ENCODE measurements around the gene EIF3L. TPM values are rescaled to one million over a fixed set of nuclear protein-coding genes. Genes with fewer than 3 reads are reported as not detected.

EIF3L gene
- total RNA-seq, 1 experiment from 2014 or later: 582 TPM

DNA sequence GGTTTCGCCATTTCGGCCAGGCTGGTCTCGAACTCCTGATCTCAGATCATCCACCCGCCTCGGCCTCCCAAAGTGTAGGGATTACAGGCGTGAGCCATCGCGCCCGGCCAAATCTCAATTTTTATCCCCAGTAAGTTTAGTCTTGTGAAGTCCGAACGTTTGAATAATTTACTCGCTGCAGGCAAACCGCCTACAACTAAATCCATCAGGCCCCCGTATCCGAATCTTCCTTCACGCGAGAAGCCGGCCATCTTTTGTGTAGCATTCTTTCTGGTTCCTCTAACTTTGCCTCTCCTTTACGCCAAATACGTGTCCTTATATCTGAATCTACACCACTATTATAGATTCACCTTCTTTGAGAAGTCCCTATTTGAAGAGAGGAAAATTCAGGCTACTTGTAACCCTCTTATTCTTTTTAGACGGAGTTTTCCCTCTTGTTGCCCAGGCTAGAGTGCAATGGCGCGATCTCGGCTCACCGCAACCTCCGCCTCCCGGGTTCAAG lies 581 bp upstream of the EIF3L start:
- Histone ChIP-seq H4K20me1 (ENCODE audit: insufficient read depth) (peaks cover 25% of the 10 kb centered on the region), H3F3A (ENCODE audit: insufficient read depth, low read depth) (peaks cover 74% of the 10 kb centered on the region), H3K4me3 (peak overlapping the region; percentile 89), H3K9me2 (ENCODE audit: insufficient read depth) (no peaks in the 10 kb centered on the region), H3K27me3 (ENCODE audit: insufficient read depth, low read depth) (no peaks in the 10 kb centered on the region), H3K79me2 (ENCODE audit: low read depth) (peaks cover 63% of the 10 kb centered on the region), H3K27ac (peak overlapping the region; percentile 94), H2AFZ (peak overlapping the region; percentile 84), H3K4me2 (peak overlapping the region; percentile 96), H3K4me1 (replicated peaks; ENCODE audit: insufficient read depth) (peaks cover 21% of the 10 kb centered on the region), H3K36me3 (ENCODE audit: low read depth) (peaks cover 30% of the 10 kb centered on the region), H3K9me3 (ENCODE audit: insufficient read depth, low read depth) (peaks cover 4% of the 10 kb centered on the region; the same call in 1 of the 2 replicates)
- POLR2A ChIA-PET (ENCODE audit: unreplicated experiment): interaction anchor here (0.5 to 0.7 kb wide), 2 partner anchors 86 to 174 kb away, joined by 3 to 4 read pairs; no protein-coding TSS in a partner anchor
- TF ChIP-seq, protein P1, sequence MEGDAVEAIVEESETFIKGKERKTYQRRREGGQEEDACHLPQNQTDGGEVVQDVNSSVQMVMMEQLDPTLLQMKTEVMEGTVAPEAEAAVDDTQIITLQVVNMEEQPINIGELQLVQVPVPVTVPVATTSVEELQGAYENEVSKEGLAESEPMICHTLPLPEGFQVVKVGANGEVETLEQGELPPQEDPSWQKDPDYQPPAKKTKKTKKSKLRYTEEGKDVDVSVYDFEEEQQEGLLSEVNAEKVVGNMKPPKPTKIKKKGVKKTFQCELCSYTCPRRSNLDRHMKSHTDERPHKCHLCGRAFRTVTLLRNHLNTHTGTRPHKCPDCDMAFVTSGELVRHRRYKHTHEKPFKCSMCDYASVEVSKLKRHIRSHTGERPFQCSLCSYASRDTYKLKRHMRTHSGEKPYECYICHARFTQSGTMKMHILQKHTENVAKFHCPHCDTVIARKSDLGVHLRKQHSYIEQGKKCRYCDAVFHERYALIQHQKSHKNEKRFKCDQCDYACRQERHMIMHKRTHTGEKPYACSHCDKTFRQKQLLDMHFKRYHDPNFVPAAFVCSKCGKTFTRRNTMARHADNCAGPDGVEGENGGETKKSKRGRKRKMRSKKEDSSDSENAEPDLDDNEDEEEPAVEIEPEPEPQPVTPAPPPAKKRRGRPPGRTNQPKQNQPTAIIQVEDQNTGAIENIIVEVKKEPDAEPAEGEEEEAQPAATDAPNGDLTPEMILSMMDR (conservative IDR thresholded peaks at IDR 0.05): no peak
- no peak for TF ChIP-seq EZH2 (IDR thresholded peaks at IDR 0.05; ENCODE audit: low read depth)
- peak; percentile 38 to 46 for DNase-seq
- intact Hi-C loops (cut with micrococcal nuclease; ENCODE audit: unreplicated experiment): loop anchor here (2.0 to 10.0 kb wide), 3 partner anchors 96 to 304 kb away; partner anchors contain the start of gene GGA1
- BruUV-seq (replicated peaks): TSS peak; percentile 82
- CTCF ChIA-PET: interaction anchor here (0.7 kb wide), 1 partner anchor 11 kb away, joined by 5 read pairs; no protein-coding TSS in a partner anchor

GRCh38 chr22:37850801-37851200 lies 1.6 kb downstream of the EIF3L start:
- Histone ChIP-seq H3K4me3 (peak overlapping the region; percentile 89; the same call in 1 of the 2 replicates), H3F3A (ENCODE audit: insufficient read depth, low read depth) (peaks cover 75% of the 10 kb centered on the region), H3K27ac (peak overlapping the region; percentile 4; the same call in 1 of the 2 replicates), H3K36me3 (ENCODE audit: low read depth) (peaks cover 47% of the 10 kb centered on the region), H4K20me1 (ENCODE audit: insufficient read depth) (peaks cover 42% of the 10 kb centered on the region), H3K27me3 (ENCODE audit: insufficient read depth, low read depth) (no peaks in the 10 kb centered on the region), H3K4me2 (peak overlapping the region; percentile 96), H3K79me2 (ENCODE audit: low read depth) (peaks cover 82% of the 10 kb centered on the region), H3K4me1 (replicated peaks; ENCODE audit: insufficient read depth) (peaks cover 21% of the 10 kb centered on the region), H3K9me3 (ENCODE audit: insufficient read depth, low read depth) (no peaks in the 10 kb centered on the region), H3K9me2 (ENCODE audit: insufficient read depth) (no peaks in the 10 kb centered on the region), H2AFZ (no peak overlapping the region)
- TF ChIP-seq, protein P1 (conservative IDR thresholded peaks at IDR 0.05): no peak
- TF ChIP-seq EZH2 (IDR thresholded peaks at IDR 0.05; ENCODE audit: low read depth): no peak
- intact Hi-C loops (cut with micrococcal nuclease; ENCODE audit: unreplicated experiment): no loop called here
- no peak for DNase-seq
- POLR2A ChIA-PET (ENCODE audit: unreplicated experiment): no interaction called here
- no TSS peak for BruUV-seq (replicated peaks)
- CTCF ChIA-PET: interaction anchor here (0.6 kb wide), 2 partner anchors 97 to 379 kb away, joined by 4 to 11 read pairs; no protein-coding TSS in a partner anchor

DNA sequence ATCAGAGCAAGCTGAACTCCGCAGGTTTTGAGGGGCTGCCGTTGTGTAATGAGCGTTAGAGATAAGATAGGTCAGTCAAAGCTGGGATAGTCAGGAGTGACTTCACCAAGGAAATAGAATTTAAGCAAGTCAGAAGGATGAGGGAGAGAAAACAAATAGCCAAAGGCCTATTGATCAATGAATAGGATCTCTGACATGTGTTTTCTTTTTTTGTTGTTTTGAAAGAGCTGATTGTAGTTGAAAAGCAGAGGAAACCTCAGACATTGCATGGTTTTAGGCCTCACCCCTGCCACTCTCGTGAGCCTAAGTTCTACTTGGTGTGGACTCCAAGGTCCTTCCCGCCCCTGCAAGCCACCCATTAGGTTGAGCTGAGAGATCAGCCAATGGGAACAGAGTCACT lies 3.2 kb downstream of the EIF3L start:
- TF ChIP-seq, protein P1 (conservative IDR thresholded peaks at IDR 0.05): no peak
- TF ChIP-seq EZH2 (IDR thresholded peaks at IDR 0.05; ENCODE audit: low read depth): no peak
- POLR2A ChIA-PET (ENCODE audit: unreplicated experiment): interaction anchor here (0.7 kb wide), 1 partner anchor 27 kb away, joined by 3 read pairs; no protein-coding TSS in a partner anchor
- H3K36me3 ChIP-seq (ENCODE audit: low read depth): peaks cover 58% of the 10 kb centered on the region

More for the DNA sequence above, 3.2 kb downstream of the EIF3L start:
- intact Hi-C loops (cut with micrococcal nuclease; ENCODE audit: unreplicated experiment): no loop called here
- Histone ChIP-seq H3K27me3 (ENCODE audit: insufficient read depth, low read depth) (no peaks in the 10 kb centered on the region), H3K27ac (no peak overlapping the region), H3K9me3 (ENCODE audit: insufficient read depth, low read depth) (no peaks in the 10 kb centered on the region), H3F3A (ENCODE audit: insufficient read depth, low read depth) (peaks cover 74% of the 10 kb centered on the region), H3K4me3 (no peak overlapping the region), H3K9me2 (ENCODE audit: insufficient read depth) (no peaks in the 10 kb centered on the region), H3K79me2 (ENCODE audit: low read depth) (peaks cover 79% of the 10 kb centered on the region), H3K4me1 (replicated peaks; ENCODE audit: insufficient read depth) (peaks cover 19% of the 10 kb centered on the region), H4K20me1 (ENCODE audit: insufficient read depth) (peaks cover 47% of the 10 kb centered on the region), H2AFZ (no peak overlapping the region), H3K4me2 (no peak overlapping the region)
- CTCF ChIA-PET: interaction anchor here (0.6 to 0.7 kb wide), 2 partner anchors 17 to 177 kb away, joined by 4 read pairs; no protein-coding TSS in a partner anchor
- DNase-seq: no peak
- BruUV-seq (replicated peaks): no TSS peak

Data from PC-9 (cell line).